HEK293 (cell line): Measurements from ENCODE around the gene PLB1.

Experiments
- FEZF1 ChIP-seq: fragments of 450-650 bp; formaldehyde crosslinking; IDR thresholded peaks from 2 replicates; pipeline ENCODE4 v1.5.1; 2016; ENCODE audit warnings: missing biosample characterization, missing genetic modification characterization
- GLIS2 ChIP-seq: fragments of 450-650 bp; formaldehyde crosslinking; IDR thresholded peaks from 2 replicates; pipeline ENCODE4 v1.5.1; 2016; ENCODE audit warnings: missing biosample characterization, missing genetic modification characterization
- KLF1 ChIP-seq: fragments of 450-650 bp; formaldehyde crosslinking; IDR thresholded peaks from 2 replicates; pipeline ENCODE4 v1.5.1; 2016; ENCODE audit warnings: missing biosample characterization, missing genetic modification characterization
- KLF8 ChIP-seq: fragments of 450-650 bp; formaldehyde crosslinking; IDR thresholded peaks from 2 replicates; pipeline ENCODE4 v1.5.1; 2016; ENCODE audit warnings: missing biosample characterization, missing genetic modification characterization
- MZF1 ChIP-seq: fragments of 450-650 bp; formaldehyde crosslinking; IDR thresholded peaks from 2 replicates; pipeline ENCODE4 v1.5.1; 2017; ENCODE audit warnings: missing biosample characterization, missing genetic modification characterization, borderline replicate concordance
- PRDM1 ChIP-seq: fragments of 450-650 bp; formaldehyde crosslinking; IDR thresholded peaks from 2 replicates; pipeline ENCODE4; 2016; ENCODE audit warnings: missing biosample characterization, missing genetic modification characterization
- SP7 ChIP-seq: fragments of 450-650 bp; formaldehyde crosslinking; IDR thresholded peaks from 2 replicates; pipeline ENCODE4 v1.5.1; 2016; ENCODE audit warnings: missing biosample characterization, missing genetic modification characterization
- ZBTB17 ChIP-seq: fragments of 450-650 bp; formaldehyde crosslinking; IDR thresholded peaks from 2 replicates; pipeline ENCODE4 v1.5.1; 2016; ENCODE audit warnings: missing biosample characterization, missing genetic modification characterization
- ZBTB20 ChIP-seq: fragments of 450-650 bp; formaldehyde crosslinking; IDR thresholded peaks from 2 replicates; pipeline ENCODE4 v1.5.1; 2016; ENCODE audit warnings: missing biosample characterization, missing genetic modification characterization
- ZBTB21 ChIP-seq: fragments of 450-650 bp; formaldehyde crosslinking; IDR thresholded peaks from 2 replicates; pipeline ENCODE4 v1.5.1; 2017; ENCODE audit warnings: missing biosample characterization, missing genetic modification characterization
- ZEB2 ChIP-seq: fragments of 450-650 bp; formaldehyde crosslinking; IDR thresholded peaks from 2 replicates; pipeline ENCODE4 v1.5.1; 2016; ENCODE audit warnings: missing biosample characterization, missing genetic modification characterization
- ZFP37 ChIP-seq: fragments of 450-650 bp; formaldehyde crosslinking; IDR thresholded peaks from 2 replicates; pipeline ENCODE4 v1.5.1; 2016; ENCODE audit warnings: missing biosample characterization, missing genetic modification characterization
- ZNF16 ChIP-seq: fragments of 450-650 bp; formaldehyde crosslinking; IDR thresholded peaks from 2 replicates; pipeline ENCODE4 v1.5.1; 2016; ENCODE audit warnings: low read depth, missing biosample characterization, missing genetic modification characterization
- ZNF2 ChIP-seq: fragments of 450-650 bp; formaldehyde crosslinking; IDR thresholded peaks from 2 replicates; pipeline ENCODE4 v1.5.1; 2016; ENCODE audit warnings: missing biosample characterization, missing genetic modification characterization
- ZNF311 ChIP-seq: fragments of 450-650 bp; formaldehyde crosslinking; IDR thresholded peaks from 2 replicates; pipeline ENCODE4 v1.5.1; 2017; ENCODE audit warnings: missing biosample characterization, missing genetic modification characterization, borderline replicate concordance
- ZNF366 ChIP-seq: fragments of 450-650 bp; formaldehyde crosslinking; conservative IDR thresholded peaks from 2 replicates; pipeline ENCODE4 v1.5.1; 2016; ENCODE audit warnings: missing biosample characterization, missing genetic modification characterization
- ZNF394 ChIP-seq: fragments of 450-650 bp; formaldehyde crosslinking; IDR thresholded peaks from 2 replicates; pipeline ENCODE4 v1.5.1; 2016; ENCODE audit warnings: missing biosample characterization, missing genetic modification characterization, mild to moderate bottlenecking, moderate library complexity, borderline replicate concordance
- ZNF514 ChIP-seq: fragments of 450-650 bp; formaldehyde crosslinking; IDR thresholded peaks from 2 replicates; pipeline ENCODE4 v1.5.1; 2016; ENCODE audit warnings: missing biosample characterization, missing genetic modification characterization
- ZNF521 ChIP-seq: fragments of 450-650 bp; formaldehyde crosslinking; IDR thresholded peaks from 2 replicates; pipeline ENCODE4 v1.5.1; 2017; ENCODE audit warnings: missing biosample characterization, mild to moderate bottlenecking, missing genetic modification characterization
- ZNF549 ChIP-seq: fragments of 450-650 bp; IDR thresholded peaks from 2 replicates; pipeline ENCODE4 v1.5.1; 2018; ENCODE audit warnings: missing biosample characterization, missing genetic modification characterization, mild to moderate bottlenecking, inconsistent platforms, moderate library complexity
- ZNF558 ChIP-seq: fragments of 450-650 bp; formaldehyde crosslinking; IDR thresholded peaks from 2 replicates; pipeline ENCODE4 v1.5.1; 2016; ENCODE audit warnings: missing biosample characterization, missing genetic modification characterization
- ZNF600 ChIP-seq: fragments of 450-650 bp; formaldehyde crosslinking; IDR thresholded peaks from 2 replicates; pipeline ENCODE4 v1.5.1; 2016; ENCODE audit warnings: missing biosample characterization, missing genetic modification characterization
- ZNF660 ChIP-seq: fragments of 450-650 bp; IDR thresholded peaks from 2 replicates; pipeline ENCODE4 v1.5.1; 2018; ENCODE audit warnings: missing biosample characterization, mild to moderate bottlenecking, missing genetic modification characterization
- ZNF785 ChIP-seq: fragments of 450-650 bp; formaldehyde crosslinking; IDR thresholded peaks from 2 replicates; pipeline ENCODE4 v1.5.1; 2016; ENCODE audit warnings: missing biosample characterization, missing genetic modification characterization
- ZNF791 ChIP-seq: fragments of 450-650 bp; formaldehyde crosslinking; IDR thresholded peaks from 2 replicates; pipeline ENCODE4 v1.5.1; 2016; ENCODE audit warnings: missing biosample characterization, missing genetic modification characterization
- ZNF837 ChIP-seq: fragments of 450-650 bp; formaldehyde crosslinking; IDR thresholded peaks from 2 replicates; pipeline ENCODE4 v1.5.1; 2016; ENCODE audit warnings: missing biosample characterization, missing genetic modification characterization
- ZNF843 ChIP-seq: fragments of 450-650 bp; formaldehyde crosslinking; IDR thresholded peaks from 2 replicates; pipeline ENCODE4 v1.5.1; 2016; ENCODE audit warnings: missing biosample characterization, missing genetic modification characterization
- ZXDB ChIP-seq: fragments of 450-650 bp; formaldehyde crosslinking; IDR thresholded peaks from 2 replicates; pipeline ENCODE4 v1.5.1; 2016; ENCODE audit warnings: missing biosample characterization, missing genetic modification characterization
- TF ChIP-seq, protein P1 (sequence below): fragments of 450-650 bp; formaldehyde crosslinking; IDR thresholded peaks from 2 replicates; pipeline ENCODE4 v1.5.1; 2016; ENCODE audit warnings: missing biosample characterization, missing genetic modification characterization
- TF ChIP-seq, protein P2 (sequence below): fragments of 450-650 bp; formaldehyde crosslinking; IDR thresholded peaks from 2 replicates; pipeline ENCODE4 v1.5.1; 2017; ENCODE audit warnings: missing biosample characterization, missing genetic modification characterization
- TF ChIP-seq, protein P3 (sequence below): fragments of 450-650 bp; formaldehyde crosslinking; IDR thresholded peaks from 2 replicates; pipeline ENCODE4 v1.5.1; 2016; ENCODE audit warnings: missing biosample characterization, missing genetic modification characterization
- TF ChIP-seq, protein P4 (sequence below): fragments of 450-650 bp; formaldehyde crosslinking; IDR thresholded peaks from 2 replicates; pipeline ENCODE4 v1.5.1; 2016; ENCODE audit warnings: missing biosample characterization, missing genetic modification characterization
- TF ChIP-seq, protein P5 (sequence below): fragments of 450-650 bp; formaldehyde crosslinking; IDR thresholded peaks from 2 replicates; pipeline ENCODE4 v1.5.1; 2016; ENCODE audit warnings: missing biosample characterization, missing genetic modification characterization

The PLB1 gene

DNA sequence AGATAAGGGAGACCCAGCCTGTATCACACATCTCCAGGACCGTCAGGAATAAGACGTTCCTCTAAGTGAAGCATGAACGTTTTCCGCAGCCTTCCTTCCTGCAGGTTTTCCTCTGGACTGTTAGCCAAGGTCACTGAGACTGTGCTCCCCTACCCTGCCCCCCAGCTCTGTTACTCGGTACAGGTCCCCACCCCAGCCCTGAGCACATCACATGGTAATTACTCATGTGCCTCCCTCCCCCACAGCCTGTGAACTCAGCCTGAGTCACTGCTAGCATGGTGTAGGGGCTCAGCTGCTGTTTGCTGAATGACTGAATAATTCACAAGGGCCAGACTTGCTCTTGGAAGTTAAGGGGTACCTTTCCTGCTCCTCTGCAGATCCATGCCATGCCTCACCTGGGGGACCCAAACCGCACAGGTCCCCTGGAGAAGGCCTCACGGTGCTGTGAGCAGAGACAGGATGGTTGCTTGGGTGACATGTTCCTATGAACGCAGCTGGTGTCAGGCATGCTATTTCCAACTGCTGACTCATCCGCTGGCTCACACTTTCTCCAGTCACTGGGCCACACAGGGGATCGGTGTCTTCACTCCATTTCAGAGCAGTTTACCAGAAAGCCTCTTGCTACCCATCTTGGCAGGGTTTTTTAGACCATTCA, 88.2 kb downstream of the PLB1 start (continued):
- TF ChIP-seq KLF1 (tag by site-specific recombination): 0 out of 2 replicates have a peak, but pooled peaks have one; percentile 21
- TF ChIP-seq, protein P1, sequence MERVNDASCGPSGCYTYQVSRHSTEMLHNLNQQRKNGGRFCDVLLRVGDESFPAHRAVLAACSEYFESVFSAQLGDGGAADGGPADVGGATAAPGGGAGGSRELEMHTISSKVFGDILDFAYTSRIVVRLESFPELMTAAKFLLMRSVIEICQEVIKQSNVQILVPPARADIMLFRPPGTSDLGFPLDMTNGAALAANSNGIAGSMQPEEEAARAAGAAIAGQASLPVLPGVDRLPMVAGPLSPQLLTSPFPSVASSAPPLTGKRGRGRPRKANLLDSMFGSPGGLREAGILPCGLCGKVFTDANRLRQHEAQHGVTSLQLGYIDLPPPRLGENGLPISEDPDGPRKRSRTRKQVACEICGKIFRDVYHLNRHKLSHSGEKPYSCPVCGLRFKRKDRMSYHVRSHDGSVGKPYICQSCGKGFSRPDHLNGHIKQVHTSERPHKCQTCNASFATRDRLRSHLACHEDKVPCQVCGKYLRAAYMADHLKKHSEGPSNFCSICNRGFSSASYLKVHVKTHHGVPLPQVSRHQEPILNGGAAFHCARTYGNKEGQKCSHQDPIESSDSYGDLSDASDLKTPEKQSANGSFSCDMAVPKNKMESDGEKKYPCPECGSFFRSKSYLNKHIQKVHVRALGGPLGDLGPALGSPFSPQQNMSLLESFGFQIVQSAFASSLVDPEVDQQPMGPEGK (tag by site-specific recombination): peak; percentile 55; the same call in 1 of the 2 replicates
- TF ChIP-seq, protein P2, sequence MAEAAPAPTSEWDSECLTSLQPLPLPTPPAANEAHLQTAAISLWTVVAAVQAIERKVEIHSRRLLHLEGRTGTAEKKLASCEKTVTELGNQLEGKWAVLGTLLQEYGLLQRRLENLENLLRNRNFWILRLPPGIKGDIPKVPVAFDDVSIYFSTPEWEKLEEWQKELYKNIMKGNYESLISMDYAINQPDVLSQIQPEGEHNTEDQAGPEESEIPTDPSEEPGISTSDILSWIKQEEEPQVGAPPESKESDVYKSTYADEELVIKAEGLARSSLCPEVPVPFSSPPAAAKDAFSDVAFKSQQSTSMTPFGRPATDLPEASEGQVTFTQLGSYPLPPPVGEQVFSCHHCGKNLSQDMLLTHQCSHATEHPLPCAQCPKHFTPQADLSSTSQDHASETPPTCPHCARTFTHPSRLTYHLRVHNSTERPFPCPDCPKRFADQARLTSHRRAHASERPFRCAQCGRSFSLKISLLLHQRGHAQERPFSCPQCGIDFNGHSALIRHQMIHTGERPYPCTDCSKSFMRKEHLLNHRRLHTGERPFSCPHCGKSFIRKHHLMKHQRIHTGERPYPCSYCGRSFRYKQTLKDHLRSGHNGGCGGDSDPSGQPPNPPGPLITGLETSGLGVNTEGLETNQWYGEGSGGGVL: peak; percentile 59
- TF ChIP-seq KLF8 (tag by site-specific recombination): 0 out of 2 replicates have a peak, but pooled peaks have one; percentile 41
- TF ChIP-seq ZNF558 (tag by site-specific recombination): no peak
- TF ChIP-seq ZNF514 (tag by site-specific recombination): no peak
- TF ChIP-seq ZEB2 (tag by site-specific recombination): peak; percentile 71
- TF ChIP-seq ZNF837 (tag by site-specific recombination): no peak
- peak; percentile 32; the same call in 1 of the 2 replicates for TF ChIP-seq ZXDB
- peak; percentile 65 for TF ChIP-seq PRDM1 (tag by site-specific recombination)
- no peak for TF ChIP-seq ZNF521 (tag by site-specific recombination)
- peak; percentile 39; the same call in 1 of the 2 replicates for TF ChIP-seq ZNF660 (tag by site-specific recombination)
- TF ChIP-seq, protein P3, sequence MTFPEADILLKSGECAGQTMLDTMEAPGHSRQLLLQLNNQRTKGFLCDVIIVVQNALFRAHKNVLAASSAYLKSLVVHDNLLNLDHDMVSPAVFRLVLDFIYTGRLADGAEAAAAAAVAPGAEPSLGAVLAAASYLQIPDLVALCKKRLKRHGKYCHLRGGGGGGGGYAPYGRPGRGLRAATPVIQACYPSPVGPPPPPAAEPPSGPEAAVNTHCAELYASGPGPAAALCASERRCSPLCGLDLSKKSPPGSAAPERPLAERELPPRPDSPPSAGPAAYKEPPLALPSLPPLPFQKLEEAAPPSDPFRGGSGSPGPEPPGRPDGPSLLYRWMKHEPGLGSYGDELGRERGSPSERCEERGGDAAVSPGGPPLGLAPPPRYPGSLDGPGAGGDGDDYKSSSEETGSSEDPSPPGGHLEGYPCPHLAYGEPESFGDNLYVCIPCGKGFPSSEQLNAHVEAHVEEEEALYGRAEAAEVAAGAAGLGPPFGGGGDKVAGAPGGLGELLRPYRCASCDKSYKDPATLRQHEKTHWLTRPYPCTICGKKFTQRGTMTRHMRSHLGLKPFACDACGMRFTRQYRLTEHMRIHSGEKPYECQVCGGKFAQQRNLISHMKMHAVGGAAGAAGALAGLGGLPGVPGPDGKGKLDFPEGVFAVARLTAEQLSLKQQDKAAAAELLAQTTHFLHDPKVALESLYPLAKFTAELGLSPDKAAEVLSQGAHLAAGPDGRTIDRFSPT (tag by site-specific recombination): peak; percentile 76
- TF ChIP-seq ZFP37: peak; percentile 92
- TF ChIP-seq ZBTB20 (tag by site-specific recombination): 0 out of 2 replicates have a peak, but pooled peaks have one; percentile 22
- 0 out of 2 replicates have a peak, but pooled peaks have one; percentile 38 for TF ChIP-seq ZNF2 (tag by site-specific recombination)
- TF ChIP-seq ZNF394 (tag by site-specific recombination): peak; percentile 76
- TF ChIP-seq ZNF600: 0 out of 2 replicates have a peak, but pooled peaks have one; percentile 29
- no peak for TF ChIP-seq MZF1 (tag by site-specific recombination)
- TF ChIP-seq ZNF843 (tag by site-specific recombination): peak; percentile 52; the same call in 1 of the 2 replicates
- TF ChIP-seq, protein P4, sequence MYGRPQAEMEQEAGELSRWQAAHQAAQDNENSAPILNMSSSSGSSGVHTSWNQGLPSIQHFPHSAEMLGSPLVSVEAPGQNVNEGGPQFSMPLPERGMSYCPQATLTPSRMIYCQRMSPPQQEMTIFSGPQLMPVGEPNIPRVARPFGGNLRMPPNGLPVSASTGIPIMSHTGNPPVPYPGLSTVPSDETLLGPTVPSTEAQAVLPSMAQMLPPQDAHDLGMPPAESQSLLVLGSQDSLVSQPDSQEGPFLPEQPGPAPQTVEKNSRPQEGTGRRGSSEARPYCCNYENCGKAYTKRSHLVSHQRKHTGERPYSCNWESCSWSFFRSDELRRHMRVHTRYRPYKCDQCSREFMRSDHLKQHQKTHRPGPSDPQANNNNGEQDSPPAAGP: peak; percentile 49; the same call in 1 of the 2 replicates
- TF ChIP-seq GLIS2 (tag by site-specific recombination): peak; percentile 42; the same call in 1 of the 2 replicates
- TF ChIP-seq ZNF549: no peak
- TF ChIP-seq FEZF1 (tag by site-specific recombination): no peak
- no peak for TF ChIP-seq ZNF785 (tag by site-specific recombination)
- TF ChIP-seq, protein P5, sequence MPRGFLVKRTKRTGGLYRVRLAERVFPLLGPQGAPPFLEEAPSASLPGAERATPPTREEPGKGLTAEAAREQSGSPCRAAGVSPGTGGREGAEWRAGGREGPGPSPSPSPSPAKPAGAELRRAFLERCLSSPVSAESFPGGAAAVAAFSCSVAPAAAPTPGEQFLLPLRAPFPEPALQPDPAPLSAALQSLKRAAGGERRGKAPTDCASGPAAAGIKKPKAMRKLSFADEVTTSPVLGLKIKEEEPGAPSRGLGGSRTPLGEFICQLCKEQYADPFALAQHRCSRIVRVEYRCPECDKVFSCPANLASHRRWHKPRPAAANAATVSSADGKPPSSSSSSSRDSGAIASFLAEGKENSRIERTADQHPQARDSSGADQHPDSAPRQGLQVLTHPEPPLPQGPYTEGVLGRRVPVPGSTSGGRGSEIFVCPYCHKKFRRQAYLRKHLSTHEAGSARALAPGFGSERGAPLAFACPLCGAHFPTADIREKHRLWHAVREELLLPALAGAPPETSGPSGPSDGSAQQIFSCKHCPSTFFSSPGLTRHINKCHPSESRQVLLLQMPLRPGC: 0 out of 2 replicates have a peak, but pooled peaks have one; percentile 37
- TF ChIP-seq ZNF16 (tag by site-specific recombination): no peak
- TF ChIP-seq ZBTB21 (tag by site-specific recombination): peak; percentile 44; the same call in 1 of the 2 replicates
- TF ChIP-seq SP7 (tag by site-specific recombination): peak; percentile 85
- peak; percentile 84 for TF ChIP-seq ZBTB17 (tag by site-specific recombination)
- TF ChIP-seq ZNF366 (tag by site-specific recombination): peak; percentile 90
- TF ChIP-seq ZNF311: no peak
- TF ChIP-seq ZNF791 (tag by site-specific recombination): no peak
